Lung (tissue), 12 donors: ENCODE data around the gene CYTH1. TPM values are rescaled to one million over a fixed set of nuclear protein-coding genes. Genes with fewer than 3 reads are reported as not detected.

Experiments used
- ATAC-seq: fragments of 200-7000 bp; cut with Tn5 transposase; one replicate; pipeline ENCODE4 v1.9.1; 2020; ENCODE audit warnings: moderate number of reproducible peaks; ENCODE audit not compliant: insufficient read depth, low FRiP score
- DNase-seq, 3 donors: peaks; one replicate each; pipeline ENCODE4 v3.0.0-alpha.2; 2013 to 2017
- H3K27ac ChIP-seq, 2 donors: one replicate each; pipeline ENCODE4 v1.5.1; 2013; ENCODE audit warnings: mild to moderate bottlenecking in 2 of 2, moderate library complexity in 2 of 2, control low read depth in 1 of 2, inconsistent platforms in 1 of 2, low read depth in 1 of 2, low read length in 1 of 2
- H3K27me3 ChIP-seq, 3 donors: one replicate each; pipeline ENCODE4 v1.5.1; 2013; ENCODE audit warnings: low read length in 2 of 3; ENCODE audit not compliant: control insufficient read depth in 3 of 3, insufficient read depth in 3 of 3
- H3K36me3 ChIP-seq, 4 donors: one replicate each; pipeline ENCODE4 v1.5.1; 2013; ENCODE audit warnings: low read length in 4 of 4, mild to moderate bottlenecking in 1 of 4, moderate library complexity in 1 of 4; ENCODE audit not compliant: control insufficient read depth in 4 of 4, insufficient read depth in 4 of 4
- H3K4me1 ChIP-seq, 5 donors: one replicate each; pipeline ENCODE4 v1.5.1; 2013; ENCODE audit warnings: low read length in 5 of 5, mild to moderate bottlenecking in 2 of 5, moderate library complexity in 1 of 5; ENCODE audit not compliant: control insufficient read depth in 5 of 5, insufficient read depth in 5 of 5
- H3K4me3 ChIP-seq: one replicate; pipeline ENCODE4 v1.5.1; 2013; ENCODE audit warnings: mild to moderate bottlenecking, control low read depth, moderate library complexity
- H3K9ac ChIP-seq, 2 donors: one replicate each; pipeline ENCODE4 v1.5.1; 2013; ENCODE audit warnings: low read length in 2 of 2, control low read depth in 1 of 2; ENCODE audit not compliant: insufficient read depth in 1 of 2
- H3K9me3 ChIP-seq, 4 donors: one replicate each; pipeline ENCODE4 v1.5.1; 2013; ENCODE audit warnings: low read length in 3 of 4, mild to moderate bottlenecking in 1 of 4, moderate library complexity in 1 of 4; ENCODE audit not compliant: control insufficient read depth in 4 of 4, insufficient read depth in 3 of 4
- CTCF ChIP-seq: IDR thresholded peaks from 2 replicates; pipeline ENCODE4 v1.5.1; 2012; ENCODE audit warnings: mild to moderate bottlenecking; ENCODE audit errors: control extremely low read depth, extremely low read depth
- WGBS, 2 donors: extraction: QIAGEN DNeasy Blood & Tissue Kit; methylation state at CpG; one replicate each; pipeline ENCODE4 v1.1.7; 2013; 5-methylcytosine and 5-hydroxymethylcytosine counted together
- polyA plus RNA-seq, 2 donors: library from polyadenylated mRNA; stranded (reverse); fragments of 200-250 nt; gene quantifications; one replicate each; pipeline ENCODE4 v1.2.1, GENCODE V29; 2013
- total RNA-seq, 2 donors: library from RNA; depleted of rRNA in 1 of 2; stranded (reverse); fragments of >200 nt in 1 of 2; gene quantifications; one replicate each; pipeline ENCODE4 v1.2.1, GENCODE V29; 2014 to 2021
- donor health status: control.
- donor health status: control.
- donor health status: Bipolar disorder and iron deficiency.
- donor health status: healthy.
- donor health status: DM: yes; HTN: yes; CAD: no.

The CYTH1 gene
- total and polyA plus RNA-seq, 4 donors: 50.5 to 97.2 (median 76.0) TPM

DNA sequence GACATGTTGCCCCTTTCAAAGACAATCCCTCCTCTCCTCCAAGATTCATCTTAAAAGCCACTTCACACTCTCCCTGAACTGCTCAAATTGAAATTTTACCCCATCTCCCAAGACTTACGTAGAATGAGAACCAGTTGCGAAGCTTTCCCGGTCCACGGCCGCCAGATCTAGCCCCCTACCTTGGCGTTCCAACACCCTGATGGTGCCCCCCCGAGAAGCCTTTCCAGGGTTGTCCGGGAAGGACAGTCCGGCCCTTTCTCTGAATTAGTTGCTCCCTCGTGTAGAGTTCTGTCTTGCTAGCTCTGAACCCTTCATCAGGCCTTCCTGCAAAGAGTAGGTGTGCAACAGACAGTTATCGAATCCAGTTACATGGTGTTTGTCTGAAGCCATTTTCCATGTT, 144.9 kb downstream of the CYTH1 start:
- no peaks in the 10 kb centered on the region for H3K27me3 ChIP-seq
- H3K9me3 ChIP-seq: no peaks in the 10 kb centered on the region
- H3K4me3 ChIP-seq: no peak overlapping the region
- 88 to 91% methylated on average over 11 of the region's 11 CpGs for WGBS, 2 donors
- ATAC-seq: no peak
- no peak overlapping the region for H3K9ac ChIP-seq
- no peak overlapping the region for H3K27ac ChIP-seq
- DNase-seq: no peak
- TF ChIP-seq CTCF: no peak
- no peaks in the 10 kb centered on the region for H3K36me3 ChIP-seq
- H3K4me1 ChIP-seq: peaks cover 0 to 2% (median 0%) of the 10 kb centered on the region in 5 donors

- 82 to 91% methylated on average over 4 of the region's 4 CpGs for WGBS, 2 donors
- Histone ChIP-seq H3K9ac (no peak overlapping the region), H3K4me3 (no peak overlapping the region), H3K4me1 (peaks cover 0 to 2% (median 0%) of the 10 kb centered on the region in 5 donors), H3K36me3 (no peaks in the 10 kb centered on the region), H3K9me3 (no peaks in the 10 kb centered on the region), H3K27ac (no peak overlapping the region), H3K27me3 (no peaks in the 10 kb centered on the region)
- TF ChIP-seq CTCF: no peak
- ATAC-seq: no peak
- DNase-seq: no peak
Measured at GRCh38 chr17:78634154-78634553, 147.9 kb downstream of the CYTH1 start.

DNA sequence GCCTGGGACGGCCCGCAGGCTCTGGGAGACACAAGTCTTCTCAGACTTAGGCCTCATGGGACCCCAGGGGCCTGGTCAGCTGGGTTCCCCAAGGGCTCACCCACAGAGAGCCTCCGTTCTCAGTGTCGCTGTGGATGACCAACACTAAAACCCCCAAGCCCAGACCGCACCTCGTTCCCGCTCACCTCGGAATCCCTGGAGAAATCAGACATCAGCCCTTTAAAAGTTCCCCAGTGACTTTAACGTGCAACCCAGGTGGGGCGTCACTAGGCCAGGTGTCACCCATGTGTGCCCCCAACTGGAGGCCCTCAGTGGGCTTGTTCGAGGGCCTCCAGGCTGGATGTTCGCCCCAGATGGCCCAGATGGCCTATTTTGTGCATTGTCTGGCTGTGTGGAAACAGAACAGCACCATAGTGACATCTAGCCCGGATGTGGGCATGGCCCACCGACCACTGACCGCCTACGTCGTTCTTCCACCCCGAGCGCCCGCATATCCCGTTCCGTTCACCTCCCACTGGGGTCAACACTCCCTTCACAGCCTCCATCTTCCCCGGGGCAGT, 152.6 kb downstream of the CYTH1 start:
- TF ChIP-seq CTCF: no peak
- no peak overlapping the region for H3K27ac ChIP-seq
- no peaks in the 10 kb centered on the region for H3K36me3 ChIP-seq
- ATAC-seq (no peak), DNase-seq (no peak)
- no peaks in the 10 kb centered on the region for H3K9me3 ChIP-seq
- H3K4me3 ChIP-seq: no peak overlapping the region
- H3K9ac ChIP-seq: no peak overlapping the region
- no peaks in the 10 kb centered on the region for H3K27me3 ChIP-seq
- no peaks in the 10 kb centered on the region for H3K4me1 ChIP-seq
- WGBS, 2 donors: 95 to 97% methylated on average over 23 of the region's 23 CpGs
